ENCODE results near the gene TEX19.

Gene TEX19

GRCh38 chr17:82400206-82400605, 41.2 kb downstream of the TEX19 start (continued):
- TF ChIP-seq POU6F1 (CRISPR knock-in tag; IDR thresholded peaks at IDR 0.05; ENCODE audit: borderline replicate concordance, low read depth) = no peak
- no peak for TF ChIP-seq BACH2 (CRISPR knock-in tag; IDR thresholded peaks at IDR 0.05; ENCODE audit: borderline replicate concordance)
- TF ChIP-seq ZNF70 (CRISPR knock-in tag; IDR thresholded peaks at IDR 0.05) = no peak
- no peak for TF ChIP-seq SNAI2 (CRISPR knock-in tag; IDR thresholded peaks at IDR 0.05)

- no peak for ATAC-seq
- TF ChIP-seq POU6F1 (CRISPR knock-in tag; IDR thresholded peaks at IDR 0.05; ENCODE audit: borderline replicate concordance, low read depth) (no peak), CREB5 (CRISPR knock-in tag; IDR thresholded peaks at IDR 0.05; ENCODE audit: low read depth) (no peak), ESRRG (CRISPR knock-in tag; IDR thresholded peaks at IDR 0.05) (no peak), TCF4 (CRISPR knock-in tag; IDR thresholded peaks at IDR 0.05; ENCODE audit: borderline replicate concordance) (no peak), GLIS3 (CRISPR knock-in tag; IDR thresholded peaks at IDR 0.05) (no peak), SNAI2 (CRISPR knock-in tag; IDR thresholded peaks at IDR 0.05) (no peak), ZC3H10 (CRISPR knock-in tag; IDR thresholded peaks at IDR 0.05) (no peak), ZFP3 (CRISPR knock-in tag; IDR thresholded peaks at IDR 0.05) (no peak), CSDC2 (CRISPR knock-in tag; IDR thresholded peaks at IDR 0.05) (no peak), ZNF565 (CRISPR knock-in tag; conservative IDR thresholded peaks at IDR 0.05; ENCODE audit: low read depth) (no peak), RARB (CRISPR knock-in tag; IDR thresholded peaks at IDR 0.05) (no peak), CSRNP3 (CRISPR knock-in tag; IDR thresholded peaks at IDR 0.05) (no peak)
Observed at GRCh38 chr17:82400830-82401229, 41.8 kb downstream of the TEX19 start.

- TF ChIP-seq TSHZ2 (CRISPR knock-in tag; IDR thresholded peaks at IDR 0.05) (no peak), CREB5 (CRISPR knock-in tag; IDR thresholded peaks at IDR 0.05; ENCODE audit: low read depth) (no peak), OSR1 (CRISPR knock-in tag; IDR thresholded peaks at IDR 0.05) (no peak), ZNF565 (CRISPR knock-in tag; conservative IDR thresholded peaks at IDR 0.05; ENCODE audit: low read depth) (no peak), ZFP30 (CRISPR knock-in tag; IDR thresholded peaks at IDR 0.05) (no peak), BACH2 (CRISPR knock-in tag; IDR thresholded peaks at IDR 0.05; ENCODE audit: borderline replicate concordance) (no peak), CSDC2 (CRISPR knock-in tag; IDR thresholded peaks at IDR 0.05) (no peak), ZFP3 (CRISPR knock-in tag; IDR thresholded peaks at IDR 0.05) (no peak), PPARA (CRISPR knock-in tag; IDR thresholded peaks at IDR 0.05; ENCODE audit: borderline replicate concordance) (no peak), RARB (CRISPR knock-in tag; IDR thresholded peaks at IDR 0.05) (no peak), CSRNP3 (CRISPR knock-in tag; IDR thresholded peaks at IDR 0.05) (no peak), PATZ1 (CRISPR knock-in tag; IDR thresholded peaks at IDR 0.05; ENCODE audit: borderline replicate concordance) (no peak)
- ATAC-seq = no peak
Observed at GRCh38 chr17:82402865-82403264, 43.8 kb downstream of the TEX19 start.

All from SK-N-SH treated with all-trans-retinoic acid at 6 μM for 48 hours (cell line).